ENCODE measurements around the gene LXN.

The LXN gene

GRCh38 chr3:158649791-158650190 is 22.7 kb downstream of the LXN start:
- Histone ChIP-seq H3K27me3 (ENCODE audit: control insufficient read depth, insufficient read depth, low read length, poor library complexity, severe bottlenecking) (no peaks in the 10 kb centered on the region), H3K9me3 (ENCODE audit: control insufficient read depth, low read length) (no peaks in the 10 kb centered on the region), H3K4me1 (ENCODE audit: control insufficient read depth, insufficient read depth, low read length) (peaks cover 4% of the 10 kb centered on the region), H3K27ac (ENCODE audit: insufficient read depth, low read depth, low read length, poor library complexity, severe bottlenecking) (no peak overlapping the region), H3K4me3 (ENCODE audit: insufficient read depth, low read depth, low read length) (no peak overlapping the region), H3K36me3 (ENCODE audit: control insufficient read depth, insufficient read depth, low read length) (no peaks in the 10 kb centered on the region)
- 77 to 80% methylated on average over 4 of the region's 4 CpGs for WGBS, 2 experiments

- WGBS, 2 experiments: 1% methylated on average over 42 of the region's 42 CpGs
- no peaks in the 10 kb centered on the region for H3K27me3 ChIP-seq (ENCODE audit: control insufficient read depth, insufficient read depth, low read length, poor library complexity, severe bottlenecking)
- H3K36me3 ChIP-seq (ENCODE audit: control insufficient read depth, insufficient read depth, low read length): no peaks in the 10 kb centered on the region
- no peaks in the 10 kb centered on the region for H3K9me3 ChIP-seq (ENCODE audit: control insufficient read depth, low read length)
- peak within 1 kb of the TSS; percentile 55 for H3K27ac ChIP-seq (ENCODE audit: insufficient read depth, low read depth, low read length, poor library complexity, severe bottlenecking)
- peaks cover 4% of the 10 kb centered on the region for H3K4me1 ChIP-seq (ENCODE audit: control insufficient read depth, insufficient read depth, low read length)
- peak within 1 kb of the TSS; percentile 88 for H3K4me3 ChIP-seq (ENCODE audit: insufficient read depth, low read depth, low read length)
Measured at GRCh38 chr3:158644345-158644908, 28.0 kb downstream of the LXN start, which contains the start of gene GFM1. Gene GFM1 (plus strand): TSS chr3:158644527. CDS start chr3:158644635, 108 bp downstream.

GRCh38 chr3:158642474-158643210 is 29.8 kb downstream of the LXN start:
- H3K36me3 ChIP-seq (ENCODE audit: control insufficient read depth, insufficient read depth, low read length): no peaks in the 10 kb centered on the region
- peaks cover 4% of the 10 kb centered on the region for H3K4me1 ChIP-seq (ENCODE audit: control insufficient read depth, insufficient read depth, low read length)
- no peak overlapping the region for H3K4me3 ChIP-seq (ENCODE audit: insufficient read depth, low read depth, low read length)
- no peaks in the 10 kb centered on the region for H3K27me3 ChIP-seq (ENCODE audit: control insufficient read depth, insufficient read depth, low read length, poor library complexity, severe bottlenecking)
- 90 to 91% methylated on average over 6 of the region's 6 CpGs for WGBS, 2 experiments
- H3K9me3 ChIP-seq (ENCODE audit: control insufficient read depth, low read length): no peaks in the 10 kb centered on the region
- no peak overlapping the region for H3K27ac ChIP-seq (ENCODE audit: insufficient read depth, low read depth, low read length, poor library complexity, severe bottlenecking)

- Histone ChIP-seq H3K4me3 (ENCODE audit: insufficient read depth, low read depth, low read length) (no peak overlapping the region), H3K4me1 (ENCODE audit: control insufficient read depth, insufficient read depth, low read length) (peaks cover 4% of the 10 kb centered on the region), H3K36me3 (ENCODE audit: control insufficient read depth, insufficient read depth, low read length) (no peaks in the 10 kb centered on the region), H3K9me3 (ENCODE audit: control insufficient read depth, low read length) (no peaks in the 10 kb centered on the region), H3K27ac (ENCODE audit: insufficient read depth, low read depth, low read length, poor library complexity, severe bottlenecking) (no peak overlapping the region), H3K27me3 (ENCODE audit: control insufficient read depth, insufficient read depth, low read length, poor library complexity, severe bottlenecking) (no peaks in the 10 kb centered on the region)
- WGBS, 2 experiments: 91 to 94% methylated on average over 7 of the region's 7 CpGs
Measured at GRCh38 chr3:158642005-158642404, 30.4 kb downstream of the LXN start.

- no peaks in the 10 kb centered on the region for H3K36me3 ChIP-seq (ENCODE audit: control insufficient read depth, insufficient read depth, low read length)
- H3K4me3 ChIP-seq (ENCODE audit: insufficient read depth, low read depth, low read length): no peak overlapping the region
- no peaks in the 10 kb centered on the region for H3K27me3 ChIP-seq (ENCODE audit: control insufficient read depth, insufficient read depth, low read length, poor library complexity, severe bottlenecking)
- WGBS, 2 experiments: 89 to 90% methylated on average over 7 of the region's 7 CpGs
- H3K9me3 ChIP-seq (ENCODE audit: control insufficient read depth, low read length): no peaks in the 10 kb centered on the region
- H3K27ac ChIP-seq (ENCODE audit: insufficient read depth, low read depth, low read length, poor library complexity, severe bottlenecking): no peak overlapping the region
- peaks cover 4% of the 10 kb centered on the region for H3K4me1 ChIP-seq (ENCODE audit: control insufficient read depth, insufficient read depth, low read length)
Measured at GRCh38 chr3:158640646-158641045, 31.8 kb downstream of the LXN start.

- H3K9me3 ChIP-seq (ENCODE audit: control insufficient read depth, low read length): no peaks in the 10 kb centered on the region
- peaks cover 6% of the 10 kb centered on the region for H3K4me1 ChIP-seq (ENCODE audit: control insufficient read depth, insufficient read depth, low read length)
- no peak overlapping the region for H3K27ac ChIP-seq (ENCODE audit: insufficient read depth, low read depth, low read length, poor library complexity, severe bottlenecking)
- no peak overlapping the region for H3K4me3 ChIP-seq (ENCODE audit: insufficient read depth, low read depth, low read length)
- no peaks in the 10 kb centered on the region for H3K27me3 ChIP-seq (ENCODE audit: control insufficient read depth, insufficient read depth, low read length, poor library complexity, severe bottlenecking)
- H3K36me3 ChIP-seq (ENCODE audit: control insufficient read depth, insufficient read depth, low read length): no peaks in the 10 kb centered on the region
Measured at GRCh38 chr3:158631981-158632380, 40.5 kb downstream of the LXN start.

- Histone ChIP-seq H3K27ac (ENCODE audit: insufficient read depth, low read depth, low read length, poor library complexity, severe bottlenecking) (no peak overlapping the region), H3K4me1 (ENCODE audit: control insufficient read depth, insufficient read depth, low read length) (no peaks in the 10 kb centered on the region), H3K36me3 (ENCODE audit: control insufficient read depth, insufficient read depth, low read length) (no peaks in the 10 kb centered on the region), H3K9me3 (ENCODE audit: control insufficient read depth, low read length) (peaks cover 3% of the 10 kb centered on the region), H3K27me3 (ENCODE audit: control insufficient read depth, insufficient read depth, low read length, poor library complexity, severe bottlenecking) (no peaks in the 10 kb centered on the region), H3K4me3 (ENCODE audit: insufficient read depth, low read depth, low read length) (no peak overlapping the region)
- WGBS, 2 experiments: 80% methylated on average over 1 of the region's 1 CpG; no CpG with 5 or more reads in 1 of the 2 experiments
Measured at GRCh38 chr3:158625881-158626280, 46.6 kb downstream of the LXN start.

GRCh38 chr3:158617982-158618875 is 54.2 kb downstream of the LXN start:
- H3K4me1 ChIP-seq (ENCODE audit: control insufficient read depth, insufficient read depth, low read length): no peaks in the 10 kb centered on the region
- no peaks in the 10 kb centered on the region for H3K27me3 ChIP-seq (ENCODE audit: control insufficient read depth, insufficient read depth, low read length, poor library complexity, severe bottlenecking)
- 67% methylated on average over 1 of the region's 1 CpG; no CpG with 5 or more reads in 1 of the 2 experiments for WGBS, 2 experiments
- no peaks in the 10 kb centered on the region for H3K36me3 ChIP-seq (ENCODE audit: control insufficient read depth, insufficient read depth, low read length)
- no peak overlapping the region for H3K4me3 ChIP-seq (ENCODE audit: insufficient read depth, low read depth, low read length)
- H3K9me3 ChIP-seq (ENCODE audit: control insufficient read depth, low read length): peaks cover 3% of the 10 kb centered on the region
- H3K27ac ChIP-seq (ENCODE audit: insufficient read depth, low read depth, low read length, poor library complexity, severe bottlenecking): no peak overlapping the region
